HG03565 (cell line): ENCODE results near the gene CRYGN.

Experiments
- ATAC-seq: cut with Tn5 transposase; IDR thresholded peaks from one replicate; pipeline ENCODE4 v1.9.1; 2021; ENCODE audit warnings: mild to moderate bottlenecking, moderate library complexity; ENCODE audit not compliant: unreplicated experiment

The CRYGN gene

GRCh38 chr7:151440799-151441445 is 981 bp upstream of the CRYGN start:
- ATAC-seq = no peak

- no peak for ATAC-seq
Measured at GRCh38 chr7:151438864-151439601, 908 bp downstream of the CRYGN start.

- ATAC-seq = no peak
Measured at GRCh38 chr7:151437866-151438516, 1.9 kb downstream of the CRYGN start.

- no peak for ATAC-seq
Measured at GRCh38 chr7:151437159-151437553, 2.8 kb downstream of the CRYGN start.

- ATAC-seq = no peak
Measured at GRCh38 chr7:151436446-151437158, 3.3 kb downstream of the CRYGN start.

GRCh38 chr7:151435971-151436370 is 4.0 kb downstream of the CRYGN start:
- ATAC-seq = no peak

- no peak for ATAC-seq
Measured at GRCh38 chr7:151435103-151435916, 4.6 kb downstream of the CRYGN start.

GRCh38 chr7:151434549-151434948 is 5.4 kb downstream of the CRYGN start:
- no peak for ATAC-seq

- no peak for ATAC-seq
Measured at GRCh38 chr7:151433721-151434400, 6.1 kb downstream of the CRYGN start.

GRCh38 chr7:151432658-151433521 is 7.1 kb downstream of the CRYGN start:
- no peak for ATAC-seq

- no peak for ATAC-seq
Measured at GRCh38 chr7:151431768-151432311, 8.1 kb downstream of the CRYGN start.

- no peak for ATAC-seq
Measured at GRCh38 chr7:151431281-151431767, 8.6 kb downstream of the CRYGN start.

- ATAC-seq = no peak
Measured at GRCh38 chr7:151430391-151431205, 9.3 kb downstream of the CRYGN start.

GRCh38 chr7:151429560-151430331 is 10.2 kb downstream of the CRYGN start:
- ATAC-seq = no peak

GRCh38 chr7:151429237-151429559 is 10.7 kb downstream of the CRYGN start:
- ATAC-seq = no peak

- ATAC-seq = no peak
Measured at GRCh38 chr7:151428378-151429236, 11.3 kb downstream of the CRYGN start.
